G401 (cell line): ENCODE data around the gene SMIM7. TPM values are rescaled to one million over a fixed set of nuclear protein-coding genes. Genes with fewer than 3 reads are reported as not detected.
"Not testable (repeated sequence)": the region's sequence is repeated elsewhere in the genome, so short reads cannot be mapped to it uniquely, and the experiment has no call there.

Experiments used
- DNase-seq: peaks from one replicate; pipeline ENCODE4 v3.0.0-alpha.2; 2015; ENCODE audit warnings: low spot score
- in situ Hi-C: cut with HindIII; loops from 2 replicates; pipeline ENCODE4 v1.10.0; 2016; ENCODE audit warnings: low sequenced_read_pairs, mixed read lengths
- total RNA-seq: library from RNA; depleted of rRNA; stranded (reverse); fragments of >200 nt; shearing (Covaris generic); gene quantifications from 2 replicates; pipeline ENCODE4 v1.2.3, GENCODE V29; 2014; rRNA removed

Gene SMIM7
- 116 and 118 TPM in 2 replicates for total RNA-seq

DNA sequence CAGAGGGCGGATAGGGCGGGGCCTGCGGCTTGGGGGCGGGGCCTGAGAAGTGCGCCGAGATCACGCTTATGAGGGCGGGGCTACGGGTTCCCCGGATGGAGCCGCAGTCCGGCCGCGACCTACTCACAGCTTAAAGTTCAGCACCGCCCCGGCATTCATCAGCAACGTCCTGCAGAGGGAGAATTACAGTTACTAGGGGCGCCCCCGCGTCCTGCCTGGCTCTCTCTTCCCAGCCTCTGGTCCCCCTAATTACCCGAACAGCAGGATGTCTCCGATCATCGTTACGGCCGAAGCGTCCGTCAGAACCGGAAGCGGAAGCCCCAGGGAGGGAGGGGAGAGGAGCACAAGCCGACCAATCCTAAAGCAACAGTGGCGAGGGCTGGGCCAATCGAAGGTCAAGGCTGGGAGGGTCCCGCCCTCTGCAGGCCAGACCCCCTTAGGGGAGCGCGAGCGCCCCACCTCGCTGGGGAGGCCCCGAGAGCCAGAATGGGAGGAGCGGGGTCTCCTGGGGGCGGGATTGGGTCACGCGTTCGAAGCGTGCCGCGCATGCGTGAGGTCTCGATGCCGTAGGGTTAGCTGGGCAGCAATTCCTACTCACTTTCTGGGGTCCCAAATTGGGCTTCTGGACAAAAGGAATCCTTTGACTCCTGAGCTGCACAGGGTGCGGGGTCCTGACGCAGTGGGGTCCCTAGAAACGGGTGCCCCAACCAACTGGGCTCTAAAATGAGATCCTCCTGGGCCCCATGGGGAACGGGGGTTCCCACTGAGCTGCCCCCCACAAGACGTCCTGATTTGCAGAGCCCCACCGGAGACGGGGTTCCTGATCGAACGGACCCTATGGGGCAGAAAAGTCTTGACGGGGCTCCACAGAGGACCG lies at the start of gene SMIM7:
Gene SMIM7 (minus strand): TSS at position 313 of the 877 bp plus-strand sequence. CDS start 34 bp downstream, at position 279.
- in situ Hi-C loops: no loop called here
- DNase-seq: peak; percentile 99

DNA sequence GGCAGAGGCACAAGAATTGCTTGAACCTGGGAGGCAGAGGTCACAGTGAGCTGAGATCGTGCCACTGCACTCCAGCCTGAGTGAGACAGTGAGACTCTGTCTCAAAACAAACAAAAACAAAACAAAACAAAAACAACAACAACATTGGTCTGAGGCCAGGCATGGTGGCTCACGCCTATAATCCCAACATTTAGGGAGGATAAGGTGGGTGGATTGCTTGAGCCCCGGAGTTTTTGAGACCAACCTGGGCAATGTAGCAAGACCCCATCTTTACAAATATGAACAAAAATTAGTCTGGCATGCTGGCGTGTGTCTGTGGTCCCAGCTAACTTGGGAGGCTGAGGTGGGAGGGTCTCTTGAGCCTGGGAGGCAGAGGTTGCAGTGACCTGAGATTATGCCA lies 43.7 kb upstream of the SMIM7 start:
- in situ Hi-C loops: no loop called here
- DNase-seq: no peak

DNA sequence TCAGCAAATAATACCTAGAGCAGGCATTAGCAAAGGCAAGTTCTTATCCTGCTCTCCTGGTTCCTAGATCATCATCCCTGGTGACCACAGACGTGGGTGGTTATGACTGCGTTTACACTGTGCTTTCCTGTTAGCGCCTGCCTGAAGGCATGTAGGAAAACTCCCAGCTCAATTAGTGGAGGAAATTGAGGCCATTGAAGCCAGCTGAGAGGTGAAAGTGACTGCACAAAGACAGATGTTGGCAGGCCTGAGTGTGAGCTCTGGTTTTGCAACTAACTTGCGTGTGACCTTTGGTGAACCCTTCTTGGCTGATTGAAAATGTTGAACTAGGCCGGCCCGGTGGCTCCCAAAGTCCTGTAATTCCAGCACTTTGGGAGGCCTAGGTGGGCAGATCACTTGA lies 42.2 kb upstream of the SMIM7 start:
- no peak for DNase-seq
- in situ Hi-C loops: no loop called here

DNA sequence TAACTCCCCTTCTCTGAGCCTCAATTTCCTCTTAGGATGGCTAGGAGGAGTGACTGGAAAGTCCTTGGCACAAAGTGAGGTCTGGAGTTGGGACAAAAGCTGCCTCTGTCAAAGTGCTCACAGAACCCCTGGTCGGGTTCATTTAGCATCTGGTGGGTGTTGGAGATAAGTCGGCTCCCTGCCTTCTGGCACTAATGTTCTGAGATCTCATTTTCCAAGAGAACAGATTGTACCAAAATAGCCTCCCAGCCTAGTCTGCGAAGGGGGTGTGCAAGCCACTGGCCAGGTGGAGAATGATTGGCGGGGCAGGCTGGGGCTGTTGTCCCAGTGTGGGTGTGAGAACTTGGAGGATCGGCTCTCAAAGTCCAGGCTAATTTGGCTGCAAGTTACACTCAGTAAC lies 39.0 kb upstream of the SMIM7 start:
- no peak for DNase-seq
- in situ Hi-C loops: no loop called here

DNA sequence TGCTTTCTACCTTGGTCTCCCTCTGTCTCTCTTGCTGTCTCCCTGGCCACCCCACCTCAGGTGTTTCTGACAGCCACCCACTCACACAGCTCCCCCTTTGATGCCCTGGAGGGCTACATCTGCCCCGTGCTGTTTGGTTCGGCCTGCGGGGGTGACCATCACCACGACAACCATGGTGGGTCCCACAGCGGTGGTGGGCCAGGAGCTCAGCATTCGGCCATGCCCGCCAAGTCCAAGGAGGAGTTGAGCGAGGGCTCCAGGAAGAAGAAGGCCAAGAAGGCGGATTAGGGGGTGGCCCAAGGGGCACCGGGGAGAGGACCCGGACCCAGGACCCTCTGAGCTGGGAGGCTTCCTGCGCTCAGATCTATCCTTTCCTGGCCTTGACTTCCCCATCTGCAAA lies 28.1 kb upstream of the SMIM7 start:
- no peak for DNase-seq
- in situ Hi-C loops: no loop called here

DNA sequence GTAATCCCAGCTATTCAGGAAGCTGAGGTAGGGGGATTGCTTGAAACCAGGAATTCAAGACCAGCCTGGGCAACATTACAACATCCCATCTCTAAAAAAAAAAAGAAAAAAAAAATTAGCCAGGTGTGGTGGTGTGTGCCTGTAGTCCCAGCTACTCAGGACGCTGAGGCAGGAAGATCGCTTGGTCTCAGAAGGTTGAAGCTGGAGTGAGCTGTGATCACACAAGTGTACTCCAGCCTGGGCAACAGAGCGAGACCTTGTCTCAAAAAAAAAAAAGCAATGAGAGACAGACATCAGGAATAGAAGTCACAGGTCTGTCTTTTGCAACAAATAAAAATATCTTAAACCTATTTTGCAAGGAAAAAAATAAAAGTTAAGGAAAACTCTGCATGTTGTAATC lies 24.3 kb upstream of the SMIM7 start:
- in situ Hi-C loops: no loop called here
- no peak for DNase-seq

DNA sequence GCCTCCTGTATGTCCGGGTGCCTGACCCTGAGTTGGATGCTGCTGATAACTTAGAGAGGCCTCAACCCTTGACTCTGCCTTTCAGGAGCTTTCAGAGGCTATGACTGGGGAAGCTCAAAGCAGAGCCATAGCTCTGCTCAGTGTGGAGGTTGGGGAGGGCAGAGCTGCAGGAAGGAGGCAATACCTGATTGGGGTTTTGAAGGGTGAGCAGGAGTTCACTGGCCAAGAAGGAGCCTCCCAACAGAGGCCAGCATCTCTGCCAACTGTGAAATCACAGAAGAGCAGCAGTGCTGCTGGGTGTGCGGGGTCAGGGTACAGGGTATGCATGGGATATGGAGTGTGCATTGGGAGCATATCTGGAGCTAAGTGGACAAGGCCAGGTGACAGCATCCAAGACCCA lies 22.6 kb upstream of the SMIM7 start:
- DNase-seq: no peak
- in situ Hi-C loops: no loop called here

DNA sequence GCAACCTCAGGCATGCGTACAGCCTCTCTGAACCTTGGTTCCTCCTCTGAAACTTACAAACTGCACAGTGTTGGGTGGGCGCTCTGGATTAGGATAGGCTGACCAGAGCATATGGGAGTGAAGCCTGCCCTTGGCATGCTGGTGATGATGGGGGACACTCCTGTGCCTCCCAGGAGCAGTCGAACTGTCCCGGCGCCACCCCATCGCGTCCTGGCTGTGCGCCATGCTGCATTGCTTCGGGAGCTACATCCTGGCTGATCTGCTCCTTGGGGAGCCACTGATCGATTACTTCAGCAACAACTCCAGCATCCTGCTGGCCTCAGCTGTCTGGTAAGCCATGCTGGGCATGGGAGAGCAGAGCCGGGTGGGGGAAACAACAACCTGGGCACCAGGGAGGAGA lies 19.9 kb upstream of the SMIM7 start:
- in situ Hi-C loops: no loop called here
- DNase-seq: no peak

DNA sequence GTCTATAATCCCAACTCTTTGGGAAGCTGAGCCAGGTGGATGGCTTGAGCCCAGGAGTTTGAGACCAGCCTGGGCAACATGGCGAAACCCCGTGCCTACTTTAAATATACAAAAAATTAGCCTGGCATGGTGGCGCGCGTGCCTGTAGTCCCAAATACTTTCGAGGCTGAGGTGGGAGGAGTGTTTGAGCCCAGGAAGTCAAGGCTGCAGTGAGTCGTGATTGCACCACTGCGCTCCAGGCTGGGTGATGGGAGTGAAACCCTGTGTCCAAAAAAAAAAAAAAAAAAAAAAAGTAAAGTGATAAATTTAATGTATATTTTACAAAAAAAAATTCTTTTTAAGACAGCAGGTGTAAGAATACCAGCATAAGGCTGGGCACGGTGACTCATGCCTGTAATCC lies 18.6 kb upstream of the SMIM7 start:
- in situ Hi-C loops: no loop called here
- DNase-seq: no peak

DNA sequence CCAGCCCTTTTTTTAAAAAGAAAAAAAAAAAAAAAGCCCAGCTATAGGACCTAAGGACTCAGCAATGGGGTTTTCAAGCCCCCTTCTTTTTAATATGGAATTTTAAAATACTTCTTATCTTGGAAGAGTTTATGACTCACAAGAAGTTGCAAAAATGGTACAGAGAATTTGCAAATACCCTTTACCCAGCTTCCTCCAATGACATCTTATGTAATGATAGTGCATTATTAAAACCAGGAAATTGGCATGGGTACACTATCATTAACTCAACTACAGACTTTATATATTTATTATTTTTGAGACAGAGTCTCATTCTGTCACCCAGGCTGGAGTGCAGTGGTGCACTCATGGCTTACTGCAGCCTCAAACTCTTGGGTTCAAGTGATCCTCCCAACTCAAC lies 17.1 kb upstream of the SMIM7 start:
- in situ Hi-C loops: no loop called here
- no peak for DNase-seq

DNA sequence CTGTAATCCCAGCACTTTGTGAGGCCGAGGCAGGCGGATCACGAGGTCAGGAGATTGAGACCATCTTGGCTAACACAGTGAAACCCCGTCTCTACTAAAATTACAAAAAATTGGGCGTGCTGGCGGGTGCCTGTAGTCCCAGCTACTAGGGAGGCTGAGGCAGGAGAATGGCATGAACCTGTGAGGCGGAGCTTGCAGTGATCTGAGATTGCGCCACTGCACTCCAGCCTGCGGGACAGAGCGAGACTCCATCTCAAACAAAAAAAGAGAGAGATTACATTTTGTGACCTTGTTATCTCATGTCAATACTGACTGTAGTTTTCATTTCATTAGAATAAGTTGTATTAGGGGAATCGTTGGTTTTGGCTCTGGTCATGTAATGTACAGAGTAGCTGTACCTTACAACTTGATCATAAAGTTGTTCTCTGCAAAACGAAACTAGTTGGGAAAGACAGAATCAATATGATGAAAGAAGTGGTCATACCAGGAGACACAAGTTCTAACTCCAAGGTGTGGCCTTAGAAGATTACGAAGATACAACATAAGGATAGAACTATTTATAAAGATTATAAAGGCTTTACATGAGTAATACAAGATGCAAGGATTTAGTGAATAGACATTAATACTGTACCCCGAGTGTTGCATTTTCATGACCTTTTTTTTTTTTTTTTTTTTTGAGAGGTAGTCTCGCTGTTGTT lies 16.3 kb upstream of the SMIM7 start:
- in situ Hi-C loops: no loop called here
- DNase-seq: no peak

DNA sequence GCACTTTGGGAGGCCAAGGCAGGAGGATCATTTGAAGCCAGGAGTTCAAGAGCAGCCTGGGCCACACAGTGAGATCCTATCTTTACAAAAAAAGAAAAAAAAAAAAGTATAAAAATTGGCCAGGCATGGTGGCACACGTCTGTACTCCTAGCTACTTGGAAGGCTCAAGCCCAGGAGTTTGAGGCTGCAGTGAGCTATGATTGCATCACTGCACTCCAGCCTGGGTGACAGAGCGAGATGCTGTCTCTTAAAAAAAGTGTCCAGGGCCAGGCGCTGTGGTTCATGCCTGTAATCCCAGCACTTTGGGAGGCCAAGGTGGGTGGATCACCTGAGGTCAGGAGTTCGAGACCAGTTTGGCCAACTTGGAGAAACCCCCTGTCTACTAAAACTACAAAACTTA lies 13.9 kb upstream of the SMIM7 start:
- in situ Hi-C loops, DNase-seq: not testable (repeated sequence)

DNA sequence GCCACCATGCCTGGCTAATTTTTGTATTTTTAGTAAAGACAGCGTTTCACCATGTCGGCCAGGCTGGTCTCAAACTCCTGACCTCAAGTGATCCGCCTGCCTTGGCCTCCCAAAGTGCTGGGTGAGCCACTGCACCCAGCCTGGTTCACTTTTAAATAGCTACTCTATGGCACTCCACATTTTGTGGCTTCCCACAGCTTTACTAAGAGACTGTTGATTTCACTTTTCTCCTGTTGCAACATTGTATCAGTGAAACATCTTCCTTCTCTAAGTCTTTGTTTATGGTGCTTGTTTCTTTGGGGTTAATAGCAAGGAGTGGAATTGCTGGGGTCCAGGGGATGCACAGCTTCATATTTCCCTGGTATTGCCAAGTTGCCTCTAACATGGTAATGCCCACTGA lies 13.3 kb upstream of the SMIM7 start:
- DNase-seq: no peak
- in situ Hi-C loops: no loop called here

DNA sequence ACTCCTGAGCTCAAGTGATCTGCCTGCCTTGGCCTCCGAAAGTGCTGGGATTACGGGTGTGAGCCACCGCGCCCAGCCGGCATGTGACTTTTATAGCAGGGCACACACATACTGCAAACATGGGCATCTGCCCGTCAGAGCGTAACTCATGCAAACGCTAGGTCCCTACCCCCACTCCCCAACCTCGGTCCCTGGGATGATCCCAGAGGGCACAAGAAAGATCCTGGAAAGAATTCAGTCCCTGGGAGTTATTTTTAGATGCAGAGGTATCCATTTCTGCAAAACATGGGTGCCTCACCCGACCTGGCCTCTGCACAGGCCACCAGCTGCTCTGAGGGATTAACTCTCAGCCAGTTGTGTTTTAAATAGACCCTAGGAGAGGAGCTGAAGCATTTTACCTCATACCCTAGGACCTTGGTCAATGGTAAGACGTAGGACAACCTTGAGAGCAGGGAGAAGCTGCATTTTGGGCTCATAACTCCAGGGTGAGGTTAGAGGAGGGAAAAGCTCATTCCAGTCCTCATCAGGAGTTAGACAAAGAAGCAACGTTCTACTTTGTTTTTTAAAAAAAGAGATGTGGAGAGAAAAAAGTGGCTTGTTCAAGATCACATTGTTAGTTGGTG lies 11.8 kb upstream of the SMIM7 start:
- DNase-seq: no peak
- in situ Hi-C loops: no loop called here

DNA sequence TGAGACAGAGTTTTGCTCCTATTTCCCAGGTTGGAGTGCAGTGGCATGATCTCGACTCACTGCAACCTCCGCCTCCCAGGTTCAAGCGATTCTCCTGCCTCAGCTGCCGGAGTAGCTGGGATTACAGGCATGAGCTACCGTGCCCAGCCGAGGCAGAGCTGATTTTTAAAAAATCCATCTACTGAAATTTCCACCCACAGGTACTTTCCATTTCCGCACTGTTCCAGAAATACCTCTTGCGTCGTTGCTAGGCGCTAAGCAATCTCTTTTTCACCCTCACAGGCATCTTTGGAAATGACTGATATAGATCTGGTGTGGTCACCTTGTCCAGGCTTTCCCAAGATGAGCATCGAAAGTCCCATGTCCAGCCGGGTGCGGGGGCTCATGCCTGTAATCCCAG lies 10.3 kb upstream of the SMIM7 start:
- in situ Hi-C loops: no loop called here
- no peak for DNase-seq

DNA sequence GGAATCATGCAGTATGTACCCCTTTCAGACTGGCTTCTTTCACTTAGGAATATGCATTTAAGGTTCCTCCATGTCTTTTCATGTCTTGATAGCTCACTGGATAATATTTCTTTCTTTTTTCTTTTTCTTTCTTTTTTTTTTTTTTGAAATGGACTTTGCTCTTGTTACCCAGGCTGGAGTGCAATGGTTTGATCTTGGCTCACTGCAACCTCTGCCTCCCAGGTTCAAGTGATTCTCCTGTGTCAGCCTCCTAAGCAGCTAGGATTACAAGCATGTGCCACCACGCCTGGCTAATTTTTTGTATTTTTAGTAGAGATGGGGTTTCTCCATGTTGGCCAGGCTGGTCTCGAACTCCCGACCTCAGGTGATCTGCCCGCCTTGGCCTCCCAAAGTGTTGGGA lies 8.8 kb upstream of the SMIM7 start:
- in situ Hi-C loops, DNase-seq: not testable (repeated sequence)

DNA sequence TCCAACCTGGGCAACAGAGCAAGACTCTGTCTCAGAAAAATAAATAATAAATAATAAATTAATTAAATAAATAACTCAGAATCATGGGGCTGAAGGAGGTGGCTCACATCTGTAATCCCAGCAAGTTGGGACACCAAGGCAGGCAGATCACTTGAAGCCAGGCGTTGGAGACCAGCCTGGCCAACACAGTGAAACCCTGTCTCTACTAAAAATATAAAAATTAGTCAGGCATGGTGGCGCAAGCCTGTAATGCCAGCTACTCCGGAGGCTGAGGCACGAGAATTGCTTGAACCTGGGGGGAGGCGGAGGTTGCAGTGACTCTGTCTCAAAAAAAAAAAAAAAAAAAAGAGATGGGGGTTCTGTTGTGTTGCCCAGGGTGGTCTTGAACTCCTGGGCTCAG lies 8.2 kb upstream of the SMIM7 start:
- DNase-seq: no peak
- in situ Hi-C loops: no loop called here

DNA sequence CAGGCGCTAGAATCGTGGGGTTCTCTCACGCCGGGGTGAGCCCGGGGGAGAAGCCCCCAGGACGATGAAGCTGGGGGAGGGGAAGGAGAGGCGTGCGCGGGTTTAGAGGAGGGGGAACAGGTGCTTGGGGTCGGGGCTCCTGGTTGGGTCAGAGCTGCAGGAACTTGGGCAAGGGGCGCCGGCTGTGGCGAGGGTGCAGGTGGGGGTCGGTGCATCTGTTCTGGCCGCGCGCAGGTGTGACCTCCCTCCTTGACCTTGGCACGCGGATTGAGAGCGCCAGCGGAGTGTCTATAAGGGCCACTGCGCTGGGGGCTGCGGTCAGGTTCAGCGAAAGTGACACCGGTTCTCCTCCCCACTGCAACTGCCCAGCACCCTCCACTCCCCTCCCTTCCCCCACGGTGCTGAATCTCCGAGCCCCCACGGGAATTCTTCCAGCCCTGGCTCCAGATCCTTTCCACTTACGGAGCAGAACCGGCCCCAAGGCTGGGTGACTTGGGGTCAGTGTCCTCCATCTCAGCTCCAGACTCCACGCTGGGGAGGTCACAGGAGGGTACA lies 1.6 kb upstream of the SMIM7 start:
- in situ Hi-C loops: no loop called here
- DNase-seq: peak; percentile 28

DNA sequence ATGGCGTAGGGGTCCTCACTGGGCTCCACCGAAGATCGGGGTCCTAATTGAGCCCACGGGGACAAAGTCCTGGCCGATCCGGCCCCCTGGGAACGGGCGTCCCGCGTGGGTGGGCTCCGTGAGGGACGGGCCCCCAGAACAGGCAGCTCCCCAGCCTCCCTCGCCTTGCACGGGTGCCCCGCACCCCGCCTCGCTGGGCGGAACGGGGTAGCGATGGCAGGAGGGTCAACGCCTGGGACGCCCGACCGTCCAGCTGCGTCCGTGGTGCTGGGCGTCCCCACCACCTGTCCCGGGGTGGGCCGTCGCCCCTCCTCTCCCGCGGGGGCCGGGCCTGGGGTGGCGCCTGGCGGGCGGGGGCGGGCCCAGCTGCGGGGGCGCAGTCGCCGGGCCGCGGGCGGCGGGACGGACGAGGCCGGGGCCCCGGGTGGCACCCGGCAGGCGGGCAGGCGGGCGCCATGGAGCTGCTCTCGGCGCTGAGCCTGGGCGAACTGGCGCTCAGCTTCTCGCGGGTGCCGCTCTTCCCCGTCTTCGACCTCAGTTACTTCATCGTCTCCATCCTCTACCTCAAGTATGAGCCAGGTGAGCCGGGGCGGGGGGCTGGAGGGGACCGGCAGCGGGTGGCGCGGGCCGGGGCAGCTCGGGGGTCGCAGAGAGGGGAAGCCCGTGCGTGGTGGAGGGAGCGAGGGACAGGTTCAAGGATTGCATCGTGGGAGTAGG lies 977 bp upstream of the SMIM7 start, which contains the start of gene TMEM38A:
Gene TMEM38A (plus strand): TSS at position 377 of the 717 bp plus-strand sequence. CDS start 79 bp downstream, at position 456.
- no peak for DNase-seq
- in situ Hi-C loops: no loop called here
